ENCODE data around the gene LRP1B. TPM values are rescaled to one million over a fixed set of nuclear protein-coding genes. Genes with fewer than 3 reads are reported as not detected.

The LRP1B gene
- total RNA-seq, 1 donor from 2014 or later: 0.25 TPM

GRCh38 chr2:141933226-141933625 is 197.6 kb downstream of the LRP1B start:
- no peak overlapping the region for H3K4me3 Mint-ChIP-seq (ENCODE audit: unreplicated experiment)
- DNase-seq (ENCODE audit: low spot score): no peak
- TF ChIP-seq, protein P1, sequence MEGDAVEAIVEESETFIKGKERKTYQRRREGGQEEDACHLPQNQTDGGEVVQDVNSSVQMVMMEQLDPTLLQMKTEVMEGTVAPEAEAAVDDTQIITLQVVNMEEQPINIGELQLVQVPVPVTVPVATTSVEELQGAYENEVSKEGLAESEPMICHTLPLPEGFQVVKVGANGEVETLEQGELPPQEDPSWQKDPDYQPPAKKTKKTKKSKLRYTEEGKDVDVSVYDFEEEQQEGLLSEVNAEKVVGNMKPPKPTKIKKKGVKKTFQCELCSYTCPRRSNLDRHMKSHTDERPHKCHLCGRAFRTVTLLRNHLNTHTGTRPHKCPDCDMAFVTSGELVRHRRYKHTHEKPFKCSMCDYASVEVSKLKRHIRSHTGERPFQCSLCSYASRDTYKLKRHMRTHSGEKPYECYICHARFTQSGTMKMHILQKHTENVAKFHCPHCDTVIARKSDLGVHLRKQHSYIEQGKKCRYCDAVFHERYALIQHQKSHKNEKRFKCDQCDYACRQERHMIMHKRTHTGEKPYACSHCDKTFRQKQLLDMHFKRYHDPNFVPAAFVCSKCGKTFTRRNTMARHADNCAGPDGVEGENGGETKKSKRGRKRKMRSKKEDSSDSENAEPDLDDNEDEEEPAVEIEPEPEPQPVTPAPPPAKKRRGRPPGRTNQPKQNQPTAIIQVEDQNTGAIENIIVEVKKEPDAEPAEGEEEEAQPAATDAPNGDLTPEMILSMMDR (IDR thresholded peaks at IDR 0.05): no peak
- H3K9me3 Mint-ChIP-seq (ENCODE audit: low read depth): peaks cover 7% of the 10 kb centered on the region
- no peaks in the 10 kb centered on the region for H3K27me3 Mint-ChIP-seq (ENCODE audit: low read depth)
- H3K36me3 Mint-ChIP-seq (ENCODE audit: low read depth): no peaks in the 10 kb centered on the region
- no peaks in the 10 kb centered on the region for H3K4me1 Mint-ChIP-seq (ENCODE audit: low read depth)
- no peak overlapping the region for H3K27ac Mint-ChIP-seq (ENCODE audit: unreplicated experiment)

DNA sequence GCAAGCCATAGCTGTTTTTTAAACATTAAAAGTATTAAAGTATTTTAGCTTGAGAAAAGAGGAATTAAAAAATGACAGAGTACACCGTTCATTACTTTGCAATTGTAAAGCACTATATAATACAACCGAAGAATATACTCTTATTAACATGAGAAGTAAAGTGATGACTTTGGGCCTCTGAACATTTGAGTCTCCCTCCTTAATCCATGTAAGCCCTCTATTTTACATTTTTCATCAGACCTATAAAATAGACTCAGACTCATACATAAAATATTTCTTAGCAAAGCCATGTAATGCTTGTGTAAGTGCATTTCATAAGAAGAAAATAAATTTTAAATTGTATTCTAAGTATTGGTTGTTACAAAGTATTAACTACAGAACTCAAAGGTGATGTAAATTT is 198.6 kb downstream of the LRP1B start:
- Mint-ChIP-seq H3K27me3 (ENCODE audit: low read depth) (no peaks in the 10 kb centered on the region), H3K4me1 (ENCODE audit: low read depth) (no peaks in the 10 kb centered on the region), H3K27ac (ENCODE audit: unreplicated experiment) (no peak overlapping the region), H3K4me3 (ENCODE audit: unreplicated experiment) (no peak overlapping the region), H3K36me3 (ENCODE audit: low read depth) (no peaks in the 10 kb centered on the region), H3K9me3 (ENCODE audit: low read depth) (no peaks in the 10 kb centered on the region)
- no peak for DNase-seq (ENCODE audit: low spot score)
- TF ChIP-seq, protein P1 (IDR thresholded peaks at IDR 0.05): no peak

DNA sequence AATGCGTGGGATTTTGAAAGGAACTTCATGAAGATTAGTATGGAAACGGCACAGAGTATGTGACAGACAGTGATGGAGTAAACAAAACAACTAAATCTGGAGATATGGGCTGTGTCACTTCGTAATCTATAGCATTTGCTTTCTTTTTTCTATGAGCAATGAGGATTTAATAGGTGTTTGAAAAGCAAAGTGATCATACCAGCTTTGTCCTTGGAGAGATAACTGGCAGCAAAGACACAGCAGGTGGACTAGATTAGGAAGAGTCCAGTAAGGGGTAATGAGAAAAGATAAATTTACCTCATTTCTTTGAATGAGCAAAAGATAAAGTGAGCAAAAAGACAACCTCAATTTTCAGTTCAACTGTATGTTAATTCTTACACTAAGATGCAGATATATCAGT is 199.0 kb downstream of the LRP1B start:
- DNase-seq (ENCODE audit: low spot score): no peak
- H3K4me3 Mint-ChIP-seq (ENCODE audit: unreplicated experiment): no peak overlapping the region
- no peaks in the 10 kb centered on the region for H3K9me3 Mint-ChIP-seq (ENCODE audit: low read depth)
- TF ChIP-seq, protein P1 (IDR thresholded peaks at IDR 0.05): no peak
- H3K4me1 Mint-ChIP-seq (ENCODE audit: low read depth): no peaks in the 10 kb centered on the region
- no peaks in the 10 kb centered on the region for H3K27me3 Mint-ChIP-seq (ENCODE audit: low read depth)
- H3K27ac Mint-ChIP-seq (ENCODE audit: unreplicated experiment): no peak overlapping the region
- H3K36me3 Mint-ChIP-seq (ENCODE audit: low read depth): no peaks in the 10 kb centered on the region

DNA sequence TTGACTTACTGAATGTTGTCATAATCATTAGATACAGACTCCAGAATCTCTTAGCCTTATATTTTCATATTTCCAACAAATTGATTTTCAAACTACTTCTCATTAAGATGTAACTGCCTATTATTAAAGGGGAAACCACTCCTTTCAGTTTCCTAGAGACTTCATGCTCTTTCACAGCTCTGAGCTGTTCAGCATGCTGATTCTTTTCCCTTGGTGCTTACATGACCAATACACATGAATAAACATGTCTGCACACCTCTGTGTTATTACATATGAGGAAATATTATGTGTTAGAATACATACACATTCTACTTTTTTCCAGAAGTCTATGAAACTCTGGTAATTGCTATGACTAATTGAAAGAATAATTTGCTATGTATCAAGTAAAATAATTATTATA is 200.0 kb downstream of the LRP1B start:
- Mint-ChIP-seq H3K36me3 (ENCODE audit: low read depth) (no peaks in the 10 kb centered on the region), H3K27ac (ENCODE audit: unreplicated experiment) (no peak overlapping the region), H3K27me3 (ENCODE audit: low read depth) (no peaks in the 10 kb centered on the region), H3K4me1 (ENCODE audit: low read depth) (no peaks in the 10 kb centered on the region), H3K9me3 (ENCODE audit: low read depth) (no peaks in the 10 kb centered on the region), H3K4me3 (ENCODE audit: unreplicated experiment) (no peak overlapping the region)
- no peak for DNase-seq (ENCODE audit: low spot score)
- TF ChIP-seq, protein P1 (IDR thresholded peaks at IDR 0.05): no peak

DNA sequence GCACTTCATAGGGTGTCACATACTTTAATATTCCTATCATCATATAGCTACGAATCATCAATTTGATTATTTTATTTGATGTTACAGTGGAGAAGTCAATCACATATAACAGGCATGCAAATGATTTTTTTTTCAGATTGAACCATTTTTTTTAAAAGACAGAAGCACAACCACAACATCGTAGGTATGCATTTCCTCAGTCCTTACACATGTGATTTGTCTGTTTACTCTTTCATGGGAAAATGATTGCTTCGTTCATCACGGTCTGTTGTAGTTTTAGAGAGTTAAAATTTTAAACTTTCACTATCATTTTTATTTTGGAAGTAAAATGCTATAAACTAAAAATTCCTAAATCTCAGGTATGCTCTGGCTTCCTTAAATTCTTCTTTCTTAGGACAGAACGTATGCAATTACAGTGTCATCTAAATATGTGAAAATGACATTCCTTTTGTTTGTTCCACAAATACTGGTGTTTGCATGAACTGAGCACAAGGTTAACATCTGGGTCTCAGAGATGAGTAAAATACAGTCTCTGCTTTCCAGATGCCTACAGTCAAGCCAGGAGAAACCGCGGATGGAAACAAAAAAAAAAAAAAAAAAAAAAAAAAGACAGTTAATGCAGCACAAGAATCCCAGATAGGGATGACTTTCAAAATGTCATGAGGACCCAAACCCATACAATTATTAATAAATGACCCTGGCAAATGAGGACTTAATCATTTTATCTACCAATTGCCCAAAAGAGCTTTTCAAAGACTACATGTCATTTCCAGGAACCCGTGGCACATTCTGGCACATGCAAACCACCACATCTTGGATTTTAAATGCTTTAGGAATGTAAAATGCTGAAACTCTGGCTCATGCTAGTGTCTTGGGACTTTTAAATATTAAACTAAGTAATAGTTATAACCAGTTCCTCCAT is 201.2 kb downstream of the LRP1B start:
- TF ChIP-seq, protein P1 (IDR thresholded peaks at IDR 0.05): no peak
- Mint-ChIP-seq H3K27ac (ENCODE audit: unreplicated experiment) (no peak overlapping the region), H3K4me3 (ENCODE audit: unreplicated experiment) (no peak overlapping the region), H3K36me3 (ENCODE audit: low read depth) (no peaks in the 10 kb centered on the region), H3K9me3 (ENCODE audit: low read depth) (no peaks in the 10 kb centered on the region), H3K27me3 (ENCODE audit: low read depth) (no peaks in the 10 kb centered on the region), H3K4me1 (ENCODE audit: low read depth) (no peaks in the 10 kb centered on the region)
- DNase-seq (ENCODE audit: low spot score): no peak
